Heart left ventricle (tissue), 13 donors: Measurements from ENCODE around the gene FAM120C.

Source experiments
- CTCF ChIP-seq, 12 donors: fragments of 200-600 bp; sonication (generic) in 4 of 12; IDR thresholded peaks; one replicate each; pipeline versions ENCODE4 v1.5.0 to v1.8.0; 2018 to 2022; ENCODE audit warnings: antibody characterized with exemption in 12 of 12, mild to moderate bottlenecking in 5 of 12
- POLR2A ChIP-seq, 2 donors: fragments of 450-650 bp; IDR thresholded peaks; one replicate each; pipeline ENCODE4 v1.6.1; 2017; ENCODE audit warnings: antibody characterized with exemption in 2 of 2, mild to moderate bottlenecking in 2 of 2, moderate library complexity in 2 of 2
- donor health status: ischemic (EF 13 %, LVEDD 7.1; RV severe dilation, severe dysfunction).
- donor health status: DM: no; HTN: yes; CAD: no.
- donor health status: DM: no; HTN: no; CAD: no.
- donor health status: ischemic (EF 25% LVEDD 6.9; RV normal size, moderate dysfunction).
- donor health status: ischemic (EF 25% LVEDD 5.7; RV mildly dilated, moderate dysfunction).
- donor health status: ischemic (EF 35%, LVEDD 5.7; RV mildly dilated, moderate dysfunction).
- donor health status: nonischemic (EF 11% LVEDD 7.7; RV severe dilation, severe dysfunction).
- donor health status: DM: yes; HTN: yes; CAD: no.
- donor health status: PGD.
- donor health status: ischemic (EF 29% LVEDD 5.4; RV normal size, mild dysfunction).
- donor health status: nonischemic (EF 23%, LVEDD 6.1; RV moderate dilation, normal function).

GRCh38 chrX:54171527-54172250 lies 11.4 kb downstream of the FAM120C start:
- TF ChIP-seq CTCF (IDR thresholded peaks at IDR 0.05) (no peak), POLR2A (IDR thresholded peaks at IDR 0.05) (no peak)
